SK-N-SH (cell line): ENCODE measurements around the gene KIF5C. TPM values are rescaled to one million over a fixed set of nuclear protein-coding genes. Genes with fewer than 3 reads are reported as not detected.

Experiments used
- CTCF ChIA-PET: fragments of 300-600, 350-600 bp; formaldehyde crosslinking; extraction: SDS; loops from one replicate; lab custom pipeline; 2021; lab: Yijun Ruan, JAX
- POLR2A ChIA-PET: fragments of 350-600 bp; sonication (Branson Sonifier 250); formaldehyde crosslinking; extraction: SDS; loops from one replicate; lab custom pipeline; 2020; ENCODE audit warnings: antibody characterized with exemption, inconsistent platforms; lab: Yijun Ruan, JAX
- DNase-seq: peaks from one replicate; pipeline ENCODE4 v3.0.0; 2012
- H2AFZ ChIP-seq: fragments of 200-600 bp; sonication (generic); 2 replicates; pipeline ENCODE4 v1.8.1; 2016; ENCODE audit warnings: antibody characterized with exemption, mild to moderate bottlenecking, low read depth
- H3F3A ChIP-seq: fragments of 200-600 bp; sonication (generic); replicated peaks from 2 replicates; pipeline ENCODE3; 2016; ENCODE audit warnings: antibody characterized with exemption, mild to moderate bottlenecking; ENCODE audit not compliant: insufficient read depth
- H3K27ac ChIP-seq, 2 experiments: fragments of 200-500 bp in 1 of 2; fragments of 200-600 bp in 1 of 2; sonication (Bioruptor generic) in 1 of 2; sonication (generic), shearing (Covaris generic) in 1 of 2; 2 replicates each; pipeline versions ENCODE4 v1.5.1 to v1.6.1; 2014 to 2016; ENCODE audit warnings: low read depth in 2 of 2, inconsistent platforms in 1 of 2, low read length in 1 of 2, mild to moderate bottlenecking in 1 of 2, mixed read lengths in 1 of 2
- H3K27me3 ChIP-seq: fragments of 200-600 bp; sonication (generic), shearing (Covaris generic); 2 replicates; pipeline ENCODE4 v1.6.1; 2016; ENCODE audit warnings: mixed run types; ENCODE audit not compliant: insufficient read depth
- H3K36me3 ChIP-seq, 2 experiments: fragments of 200-500 bp in 1 of 2; fragments of 200-600 bp in 1 of 2; sonication (Bioruptor generic) in 1 of 2; sonication (generic) in 1 of 2; replicated peaks in 1 of 2; 2 replicates each; pipeline versions ENCODE3 to v1.5.1; 2014 to 2016; ENCODE audit warnings: low read length in 1 of 2, mild to moderate bottlenecking in 1 of 2; ENCODE audit not compliant: insufficient read depth in 2 of 2, control insufficient read depth in 1 of 2
- H3K4me1 ChIP-seq, 2 experiments: fragments of 200-500 bp in 1 of 2; fragments of 200-600 bp in 1 of 2; sonication (Bioruptor generic) in 1 of 2; sonication (generic), shearing (Covaris generic) in 1 of 2; 2 replicates each; pipeline versions ENCODE4 v1.5.1 to v1.6.1; 2014 to 2016; ENCODE audit warnings: low read depth in 1 of 2, low read length in 1 of 2, mixed run types in 1 of 2; ENCODE audit not compliant: insufficient read depth in 2 of 2, control insufficient read depth in 1 of 2
- H3K4me2 ChIP-seq: fragments of 200-600 bp; sonication (generic), shearing (Covaris generic); 2 replicates; pipeline ENCODE4 v1.6.1; 2017; ENCODE audit warnings: mixed run types
- H3K4me3 ChIP-seq, 2 experiments: fragments of 200-500 bp in 1 of 2; fragments of 200-600 bp in 1 of 2; sonication (Bioruptor generic) in 1 of 2; sonication (generic), shearing (Covaris generic) in 1 of 2; 2 replicates each; pipeline versions ENCODE4 v1.5.1 to v1.8.1; 2014 to 2016; ENCODE audit warnings: low read depth in 2 of 2, inconsistent platforms in 1 of 2, low read length in 1 of 2, mild to moderate bottlenecking in 1 of 2, mixed read lengths in 1 of 2, moderate library complexity in 1 of 2
- H3K79me2 ChIP-seq: fragments of 200-600 bp; sonication (generic); 2 replicates; pipeline ENCODE4 v1.8.1; 2017; ENCODE audit warnings: mild to moderate bottlenecking; ENCODE audit not compliant: insufficient read depth
- H3K9ac ChIP-seq: fragments of 200-600 bp; sonication (generic); 2 replicates; pipeline ENCODE4 v1.6.1; 2017; ENCODE audit warnings: mixed run types
- H3K9me2 ChIP-seq: fragments of 200-600 bp; sonication (generic); 2 replicates; pipeline ENCODE4 v1.6.1; 2017; ENCODE audit warnings: mixed run types
- H3K9me3 ChIP-seq: fragments of 200-600 bp; sonication (generic); 2 replicates; pipeline ENCODE4 v1.6.1; 2017; ENCODE audit warnings: mixed run types, mild to moderate bottlenecking, moderate library complexity
- H4K20me1 ChIP-seq: fragments of 200-600 bp; sonication (generic); 2 replicates; pipeline ENCODE4 v1.6.1; 2017; ENCODE audit warnings: mild to moderate bottlenecking, mixed run types; ENCODE audit not compliant: insufficient read depth
- ELF1 ChIP-seq: IDR thresholded peaks from 2 replicates; pipeline ENCODE4 v1.4.0; 2012
- EZH2phosphoT487 ChIP-seq: fragments of 200-600 bp; sonication (generic); IDR thresholded peaks from 2 replicates; pipeline ENCODE4 v1.6.1; 2017; ENCODE audit warnings: low read depth, mixed run types, mild to moderate bottlenecking, antibody characterized with exemption, moderate library complexity, borderline replicate concordance
- FOSL2 ChIP-seq: IDR thresholded peaks from 2 replicates; pipeline ENCODE4 v1.4.0; 2012; ENCODE audit warnings: low read depth, mild to moderate bottlenecking, moderate library complexity, borderline replicate concordance
- FOXJ3 ChIP-seq: sonication (generic); formaldehyde crosslinking; IDR thresholded peaks from 2 replicates; pipeline ENCODE4 v1.5.1; 2020; ENCODE audit warnings: mild to moderate bottlenecking, missing genetic modification reagents
- GABPA ChIP-seq: IDR thresholded peaks from 2 replicates; pipeline ENCODE4 v1.4.0; 2012; ENCODE audit warnings: low read depth, mild to moderate bottlenecking
- GATA2 ChIP-seq: sonication (generic); formaldehyde crosslinking; IDR thresholded peaks from 2 replicates; pipeline ENCODE4 v1.5.0; 2020; ENCODE audit warnings: mild to moderate bottlenecking, missing genetic modification reagents
- JUND ChIP-seq: IDR thresholded peaks from 2 replicates; pipeline ENCODE4 v1.4.0; 2012
- MXI1 ChIP-seq: IDR thresholded peaks from 2 replicates; pipeline ENCODE4 v1.6.1; 2012; ENCODE audit warnings: mild to moderate bottlenecking, low read depth, low read length, improper control_type of control experiment
- RAD21 ChIP-seq: IDR thresholded peaks from 2 replicates; pipeline ENCODE4 v1.6.1; 2012; ENCODE audit warnings: mild to moderate bottlenecking, low read length
- RFX5 ChIP-seq: IDR thresholded peaks from 2 replicates; pipeline ENCODE4 v1.6.1; 2012; ENCODE audit warnings: mild to moderate bottlenecking, improper control_type of control experiment, low read length
- SMC3 ChIP-seq: IDR thresholded peaks from 2 replicates; pipeline ENCODE4 v1.6.1; 2012; ENCODE audit warnings: low read depth, low read length, improper control_type of control experiment
- TEAD4 ChIP-seq: IDR thresholded peaks from 2 replicates; pipeline ENCODE4 v1.4.0; 2012; ENCODE audit warnings: mild to moderate bottlenecking, borderline replicate concordance; ENCODE audit not compliant: insufficient read depth
- YY1 ChIP-seq: IDR thresholded peaks from 2 replicates; pipeline ENCODE4 v1.4.0; 2012; ENCODE audit warnings: low read depth, mild to moderate bottlenecking
- ZBTB33 ChIP-seq: IDR thresholded peaks from 2 replicates; pipeline ENCODE4 v1.4.0; 2012; ENCODE audit warnings: low read depth, borderline replicate concordance
- WGBS: methylation state at CpG from one replicate; pipeline ENCODE4 v1.1.6; 2017; ENCODE audit warnings: low lambda C conversion rate; 5-methylcytosine and 5-hydroxymethylcytosine counted together
- polyA plus RNA-seq, 3 experiments: library from polyadenylated mRNA; depleted of rRNA; stranded (reverse); fragments of >200 nt; gene quantifications; 2 replicates each; pipeline ENCODE4 v1.2.3, GENCODE V29; 2012
- TF ChIP-seq, protein P1 (sequence below): IDR thresholded peaks from 2 replicates; pipeline ENCODE4 v1.6.1; 2012; ENCODE audit warnings: mild to moderate bottlenecking, low read depth, low read length, moderate library complexity
- TF ChIP-seq, protein P2 (sequence below): IDR thresholded peaks from 2 replicates; pipeline ENCODE4 v1.4.0; 2012; ENCODE audit warnings: low read depth, borderline replicate concordance
- TF ChIP-seq, protein P3 (sequence below): fragments of 150-350 bp; IDR thresholded peaks from 2 replicates; pipeline ENCODE4 v1.6.1; 2016; ENCODE audit warnings: mild to moderate bottlenecking, low read depth, low read length

The KIF5C gene
- polyA plus RNA-seq, 1 of the 3 experiments (the other 2 are of a cell fraction), result 3.9 TPM

DNA sequence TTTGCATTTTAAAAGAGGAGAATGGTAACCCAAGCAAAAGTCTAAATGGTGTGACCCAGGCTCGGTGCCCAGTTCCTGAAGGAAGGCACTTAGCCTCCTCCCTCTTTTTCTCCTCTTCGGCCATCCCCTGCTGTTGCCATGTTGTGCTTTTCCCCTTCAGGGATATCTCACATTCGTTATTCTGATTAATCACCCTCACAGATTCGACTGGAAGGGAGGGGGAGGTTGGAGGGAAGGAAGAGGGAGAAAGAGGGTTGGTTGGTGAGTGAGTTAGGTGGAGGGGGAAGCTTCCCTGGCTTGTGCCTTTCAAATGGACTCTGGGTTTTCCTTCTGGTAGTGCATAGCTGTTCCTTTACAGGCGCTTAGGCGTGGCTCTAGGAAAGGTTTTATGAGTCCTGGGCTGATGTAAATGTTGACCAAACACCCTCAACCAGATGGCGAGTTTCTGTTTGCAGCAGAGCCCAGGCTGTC lies 124.5 kb downstream of the KIF5C start:
- Histone ChIP-seq H3K4me3 (no peak overlapping the region), H3F3A (no peaks in the 10 kb centered on the region), H2AFZ (no peak overlapping the region), H3K4me1 (no peaks in the 10 kb centered on the region; a peak in 1 of 4 replicates), H3K27me3 (no peaks in the 10 kb centered on the region), H3K4me2 (no peak overlapping the region), H3K79me2 (no peaks in the 10 kb centered on the region), H3K36me3 (peaks cover 0 to 2% of the 10 kb centered on the region in 2 experiments), H3K9ac (no peak overlapping the region), H3K27ac (no peak overlapping the region), H3K9me3 (no peaks in the 10 kb centered on the region), H4K20me1 (no peaks in the 10 kb centered on the region), H3K9me2 (no peaks in the 10 kb centered on the region)
- CTCF ChIA-PET, result interaction anchor here (1.0 to 1.4 kb wide), 2 partner anchors 9 to 18 kb away, joined by 3 read pairs; no protein-coding TSS in a partner anchor
- TF ChIP-seq EZH2phosphoT487 (no peak), GABPA (no peak), RAD21 (no peak), MXI1 (no peak), TEAD4 (no peak), SMC3 (no peak), JUND (no peak), FOSL2 (no peak), ZBTB33 (no peak), FOXJ3 (CRISPR knock-in tag) (no peak), GATA2 (no peak), YY1 (no peak), RFX5 (no peak), ELF1 (no peak)
- TF ChIP-seq, protein P1, sequence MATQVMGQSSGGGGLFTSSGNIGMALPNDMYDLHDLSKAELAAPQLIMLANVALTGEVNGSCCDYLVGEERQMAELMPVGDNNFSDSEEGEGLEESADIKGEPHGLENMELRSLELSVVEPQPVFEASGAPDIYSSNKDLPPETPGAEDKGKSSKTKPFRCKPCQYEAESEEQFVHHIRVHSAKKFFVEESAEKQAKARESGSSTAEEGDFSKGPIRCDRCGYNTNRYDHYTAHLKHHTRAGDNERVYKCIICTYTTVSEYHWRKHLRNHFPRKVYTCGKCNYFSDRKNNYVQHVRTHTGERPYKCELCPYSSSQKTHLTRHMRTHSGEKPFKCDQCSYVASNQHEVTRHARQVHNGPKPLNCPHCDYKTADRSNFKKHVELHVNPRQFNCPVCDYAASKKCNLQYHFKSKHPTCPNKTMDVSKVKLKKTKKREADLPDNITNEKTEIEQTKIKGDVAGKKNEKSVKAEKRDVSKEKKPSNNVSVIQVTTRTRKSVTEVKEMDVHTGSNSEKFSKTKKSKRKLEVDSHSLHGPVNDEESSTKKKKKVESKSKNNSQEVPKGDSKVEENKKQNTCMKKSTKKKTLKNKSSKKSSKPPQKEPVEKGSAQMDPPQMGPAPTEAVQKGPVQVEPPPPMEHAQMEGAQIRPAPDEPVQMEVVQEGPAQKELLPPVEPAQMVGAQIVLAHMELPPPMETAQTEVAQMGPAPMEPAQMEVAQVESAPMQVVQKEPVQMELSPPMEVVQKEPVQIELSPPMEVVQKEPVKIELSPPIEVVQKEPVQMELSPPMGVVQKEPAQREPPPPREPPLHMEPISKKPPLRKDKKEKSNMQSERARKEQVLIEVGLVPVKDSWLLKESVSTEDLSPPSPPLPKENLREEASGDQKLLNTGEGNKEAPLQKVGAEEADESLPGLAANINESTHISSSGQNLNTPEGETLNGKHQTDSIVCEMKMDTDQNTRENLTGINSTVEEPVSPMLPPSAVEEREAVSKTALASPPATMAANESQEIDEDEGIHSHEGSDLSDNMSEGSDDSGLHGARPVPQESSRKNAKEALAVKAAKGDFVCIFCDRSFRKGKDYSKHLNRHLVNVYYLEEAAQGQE, result no peak
- TF ChIP-seq, protein P2, sequence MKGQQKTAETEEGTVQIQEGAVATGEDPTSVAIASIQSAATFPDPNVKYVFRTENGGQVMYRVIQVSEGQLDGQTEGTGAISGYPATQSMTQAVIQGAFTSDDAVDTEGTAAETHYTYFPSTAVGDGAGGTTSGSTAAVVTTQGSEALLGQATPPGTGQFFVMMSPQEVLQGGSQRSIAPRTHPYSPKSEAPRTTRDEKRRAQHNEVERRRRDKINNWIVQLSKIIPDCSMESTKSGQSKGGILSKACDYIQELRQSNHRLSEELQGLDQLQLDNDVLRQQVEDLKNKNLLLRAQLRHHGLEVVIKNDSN, result no peak
- TF ChIP-seq, protein P3, sequence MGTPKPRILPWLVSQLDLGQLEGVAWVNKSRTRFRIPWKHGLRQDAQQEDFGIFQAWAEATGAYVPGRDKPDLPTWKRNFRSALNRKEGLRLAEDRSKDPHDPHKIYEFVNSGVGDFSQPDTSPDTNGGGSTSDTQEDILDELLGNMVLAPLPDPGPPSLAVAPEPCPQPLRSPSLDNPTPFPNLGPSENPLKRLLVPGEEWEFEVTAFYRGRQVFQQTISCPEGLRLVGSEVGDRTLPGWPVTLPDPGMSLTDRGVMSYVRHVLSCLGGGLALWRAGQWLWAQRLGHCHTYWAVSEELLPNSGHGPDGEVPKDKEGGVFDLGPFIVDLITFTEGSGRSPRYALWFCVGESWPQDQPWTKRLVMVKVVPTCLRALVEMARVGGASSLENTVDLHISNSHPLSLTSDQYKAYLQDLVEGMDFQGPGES, result no peak
- POLR2A ChIA-PET, result no interaction called here
- 83% methylated on average over 7 of the region's 7 CpGs for WGBS
- DNase-seq, result no peak
